Ovary (tissue), 9 donors: ENCODE measurements around the gene RERE. TPM values are rescaled to one million over a fixed set of nuclear protein-coding genes. Genes with fewer than 3 reads are reported as not detected.

ENCODE experiments used
- DNase-seq, 5 donors: peaks; one replicate each; pipeline ENCODE4 v3.0.0-alpha.2; 2019 to 2020
- H3K27ac ChIP-seq, 2 donors: fragments of 200-600 bp; one replicate each; pipeline versions ENCODE4 v1.5.1 to v1.8.0; 2019 to 2022
- H3K27me3 ChIP-seq: fragments of 200-600 bp; one replicate; pipeline ENCODE4 v1.8.0; 2022
- H3K36me3 ChIP-seq: fragments of 200-600 bp; sonication (generic); one replicate; pipeline ENCODE4 v1.5.1; 2019
- H3K4me1 ChIP-seq: one replicate; pipeline ENCODE4 v1.8.1; 2013; ENCODE audit warnings: mild to moderate bottlenecking, moderate library complexity; ENCODE audit not compliant: insufficient read depth
- H3K4me3 ChIP-seq: fragments of 200-600 bp; sonication (generic); one replicate; pipeline ENCODE4 v1.5.1; 2017
- H3K9me3 ChIP-seq, 2 donors: fragments of 200-600 bp in 1 of 2; sonication (generic) in 1 of 2; one replicate each; pipeline versions ENCODE4 v1.5.1 to v1.8.1; 2013 to 2019; ENCODE audit warnings: mild to moderate bottlenecking in 1 of 2, moderate library complexity in 1 of 2
- CTCF ChIP-seq, 3 donors: fragments of 450-650 bp in 2 of 3; fragments of 200-600 bp in 1 of 3; IDR thresholded peaks; one replicate each; pipeline versions ENCODE4 v1.5.1 to v1.8.0; 2016 to 2022; ENCODE audit warnings: antibody characterized with exemption in 3 of 3, mild to moderate bottlenecking in 1 of 3
- EP300 ChIP-seq: sonication (generic); formaldehyde crosslinking; IDR thresholded peaks from one replicate; pipeline ENCODE4 v1.6.1; 2017; ENCODE audit warnings: antibody characterized with exemption
- POLR2A ChIP-seq: fragments of 450-650 bp; IDR thresholded peaks from one replicate; pipeline ENCODE4 v1.6.1; 2017; ENCODE audit warnings: antibody characterized with exemption, mild to moderate bottlenecking, moderate library complexity
- WGBS, 3 donors: extraction: QIAGEN DNeasy Blood & Tissue Kit in 1 of 3; methylation state at CpG; one replicate each; pipeline versions ENCODE4 v1.1.5 to v1.1.7; 2013 to 2017; 5-methylcytosine and 5-hydroxymethylcytosine counted together
- intact Hi-C, 4 donors: fragments of 100-400 bp; cut with DNase I; formaldehyde crosslinking; loops; one replicate each; pipeline versions ENCODE4 v1.11.0 to v1.15.1; 2022 to 2023
- polyA plus RNA-seq, 2 donors: library from polyadenylated mRNA; stranded (reverse); fragments of 200-250 nt in 1 of 2; fragments of 350-450 nt in 1 of 2; fragmentation: Illumina TruSeq in 1 of 2; extraction: RNeasy Lipid Tissue Mini Kit (QIAGEN cat#74804) in 1 of 2; gene quantifications; one replicate each; pipeline ENCODE4 v1.2.3, GENCODE V29; 2013 to 2014
- total RNA-seq, 7 donors: library from RNA; depleted of rRNA in 2 of 7; stranded (reverse); fragments of >200 nt in 2 of 7; fragmentation: NEBNext Ultra II Directional in 3 of 7; extraction: Animal tissue kit (Norgen Biotek cat#: 25700) in 3 of 7; gene quantifications; one replicate each; pipeline versions ENCODE4 v1.1.0 to v1.2.4, GENCODE V29; 2016 to 2023
- donor health status: DM: no; HTN: no; CAD: no; lungs with moderate emphysema.
- donor health status: DM: no; HTN: no; CAD: no.
- donor health status: Bipolar disorder and iron deficiency.
- donor health status: DM: yes; HTN: yes; CAD: no.
- donor health status: DM: no; HTN: no; CAD: no.
- donor health status: DM: yes; HTN: yes; CAD: no.

Gene RERE
- total and polyA plus RNA-seq, 9 donors = 36.7 to 119 (median 114) TPM

DNA sequence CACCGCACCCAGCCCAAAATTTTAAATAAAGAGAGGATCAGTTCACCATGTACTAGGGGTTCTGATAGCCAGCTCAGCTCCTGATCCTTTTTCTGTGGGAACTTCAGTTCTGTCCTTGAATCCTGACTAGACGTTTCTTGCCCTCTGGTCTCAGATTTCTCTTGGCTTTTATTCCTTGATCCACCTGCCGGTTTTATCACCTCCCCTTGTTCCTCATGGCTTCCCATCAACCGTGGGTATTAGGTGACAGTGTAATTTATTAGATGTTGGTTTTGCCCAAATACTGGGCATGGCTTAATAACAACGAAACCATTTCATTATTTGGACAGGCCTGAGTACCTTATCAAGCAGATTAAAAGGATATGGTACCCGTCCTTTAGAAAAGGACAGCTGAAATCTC lies 477.0 kb downstream of the RERE start:
- 79 to 80% (median 79%) methylated on average over 6 of the region's 6 CpGs for WGBS, 3 donors
- Histone ChIP-seq H3K36me3 (no peaks in the 10 kb centered on the region), H3K4me1 (peaks cover 11% of the 10 kb centered on the region), H3K4me3 (no peak overlapping the region), H3K27me3 (no peaks in the 10 kb centered on the region), H3K27ac (no peak overlapping the region), H3K9me3 (no peaks in the 10 kb centered on the region)
- intact Hi-C loops = loop anchor here in 1 of 4 donors (10.0 kb wide), 2 partner anchors 316 to 356 kb away; partner anchors contain the start of gene ERRFI1
- DNase-seq = no peak
- TF ChIP-seq CTCF (IDR thresholded peaks at IDR 0.05) (no peak), POLR2A (no peak), EP300 (no peak)

DNA sequence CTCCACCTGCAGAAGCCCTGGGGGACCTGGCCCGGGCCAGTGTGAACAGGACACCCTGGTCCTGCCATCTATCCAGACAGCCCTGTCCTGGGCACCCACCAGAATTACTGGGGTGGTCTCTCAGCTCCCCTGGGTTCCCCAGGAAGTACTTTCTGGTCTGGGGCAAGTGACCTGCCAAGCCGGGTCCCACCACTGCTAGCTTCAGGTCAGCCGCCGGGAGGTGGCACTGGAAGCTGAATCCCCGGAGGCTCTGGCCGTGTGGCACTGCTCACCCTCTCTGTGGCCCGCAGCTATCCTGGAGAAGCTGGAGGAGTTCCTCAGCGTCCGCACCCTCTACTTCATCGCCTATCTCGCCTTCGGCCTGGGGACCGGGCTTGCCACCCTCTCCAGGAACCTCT lies 478.2 kb downstream of the RERE start:
- no peaks in the 10 kb centered on the region for H3K9me3 ChIP-seq
- H3K4me3 ChIP-seq = no peak overlapping the region
- H3K27me3 ChIP-seq = no peaks in the 10 kb centered on the region
- peaks cover 11% of the 10 kb centered on the region for H3K4me1 ChIP-seq
- no peak overlapping the region for H3K27ac ChIP-seq
- WGBS, 3 donors = 95% methylated on average over 13 of the region's 13 CpGs
- intact Hi-C loops = no loop called here
- no peak for TF ChIP-seq EP300
- DNase-seq = peak in 2 of 5 donors; percentile 14 to 24
- no peaks in the 10 kb centered on the region for H3K36me3 ChIP-seq

DNA sequence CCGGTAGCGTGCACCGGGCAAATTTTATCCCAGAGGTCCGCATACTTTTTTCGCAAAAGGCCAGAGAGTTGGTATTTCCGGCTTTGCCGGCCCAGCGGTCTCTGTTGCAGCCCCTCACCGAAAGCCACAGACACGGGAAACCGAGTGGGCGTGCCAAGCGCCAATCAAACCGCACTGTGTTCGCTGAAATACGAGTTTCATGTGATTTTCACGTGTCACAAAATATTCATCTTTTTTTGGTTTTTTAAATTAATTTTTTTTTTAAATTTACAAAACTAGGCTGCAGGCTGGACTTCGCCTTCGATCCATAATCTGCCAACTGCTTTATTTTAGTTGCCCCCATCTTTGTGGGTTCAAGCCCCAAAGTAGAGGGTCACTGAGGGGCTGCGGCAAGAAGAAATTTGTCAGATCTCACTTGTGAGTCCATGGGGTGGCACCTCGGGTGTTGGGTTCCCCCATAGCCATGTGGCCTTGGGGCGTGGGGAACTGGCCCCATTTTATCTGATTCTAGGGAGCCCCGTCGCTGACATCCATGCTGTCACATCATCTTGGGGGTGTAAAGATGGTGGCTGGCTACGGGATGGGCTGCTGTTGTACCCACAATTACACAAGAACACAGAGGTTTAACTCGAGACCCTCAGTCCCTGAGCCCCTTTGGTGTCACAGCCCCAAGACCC lies 478.8 kb downstream of the RERE start:
- Histone ChIP-seq H3K4me3 (no peak overlapping the region), H3K27me3 (no peaks in the 10 kb centered on the region), H3K9me3 (no peaks in the 10 kb centered on the region), H3K4me1 (peaks cover 7% of the 10 kb centered on the region), H3K36me3 (no peaks in the 10 kb centered on the region), H3K27ac (no peak overlapping the region)
- 96 to 98% (median 97%) methylated on average over 26 of the region's 26 CpGs for WGBS, 3 donors
- intact Hi-C loops = no loop called here
- DNase-seq = peak in 1 of 5 donors; percentile 16
- no peak for TF ChIP-seq POLR2A
- no peak for TF ChIP-seq CTCF (IDR thresholded peaks at IDR 0.05)
- no peak for TF ChIP-seq EP300

GRCh38 chr1:8337776-8338525 lies 479.5 kb downstream of the RERE start:
- Histone ChIP-seq H3K4me1 (peaks cover 2% of the 10 kb centered on the region), H3K36me3 (no peaks in the 10 kb centered on the region), H3K27ac (no peak overlapping the region), H3K9me3 (no peaks in the 10 kb centered on the region), H3K27me3 (no peaks in the 10 kb centered on the region), H3K4me3 (no peak overlapping the region)
- WGBS, 3 donors = 96 to 97% (median 96%) methylated on average over 25 of the region's 25 CpGs
- TF ChIP-seq CTCF (IDR thresholded peaks at IDR 0.05) (no peak), POLR2A (no peak), EP300 (no peak)
- intact Hi-C loops = no loop called here
- peak in 2 of 5 donors; percentile 19 to 23 for DNase-seq

DNA sequence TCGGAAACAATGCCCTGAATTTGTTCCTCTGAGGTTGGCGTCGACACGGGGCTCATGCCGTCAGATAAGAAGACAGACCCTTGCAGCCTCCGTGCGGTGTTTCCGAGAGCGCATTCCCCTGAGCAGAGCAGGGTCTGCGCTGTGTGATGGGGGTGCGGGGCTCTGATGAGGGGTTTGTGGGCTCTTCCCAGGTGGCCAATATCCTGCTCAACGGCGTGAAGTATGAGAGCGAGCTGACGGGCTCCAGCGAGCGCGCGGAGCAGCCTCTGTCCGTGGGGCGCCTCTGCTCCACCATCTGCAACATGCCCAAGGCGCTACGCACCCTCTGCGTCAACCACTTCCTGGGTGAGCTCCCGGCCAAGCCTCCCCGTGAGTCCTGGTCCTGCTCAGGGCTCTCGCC lies 482.2 kb downstream of the RERE start:
- 93 to 96% (median 95%) methylated on average over 27 of the region's 27 CpGs for WGBS, 3 donors
- TF ChIP-seq EP300 = no peak
- TF ChIP-seq CTCF (IDR thresholded peaks at IDR 0.05) = no peak
- TF ChIP-seq POLR2A = no peak
- Histone ChIP-seq H3K4me3 (no peak overlapping the region), H3K27me3 (no peaks in the 10 kb centered on the region), H3K27ac (no peak overlapping the region), H3K36me3 (no peaks in the 10 kb centered on the region), H3K4me1 (no peaks in the 10 kb centered on the region), H3K9me3 (no peaks in the 10 kb centered on the region)
- intact Hi-C loops = no loop called here
- no peak for DNase-seq
